Lower leg skin (tissue), 4 donors: ENCODE data around the gene NOX5. TPM values are rescaled to one million over a fixed set of nuclear protein-coding genes. Genes with fewer than 3 reads are reported as not detected.

Source experiments
- DNase-seq, 2 donors: peaks; one replicate each; pipeline ENCODE4 v3.0.0-alpha.2; 2019; ENCODE audit warnings: low spot score in 2 of 2
- H3K4me3 ChIP-seq: fragments of 200-600 bp; sonication (generic); 2 replicates; pipeline ENCODE4 v1.5.1; 2017; ENCODE audit warnings: mild to moderate bottlenecking, low read depth; ENCODE audit not compliant: poor library complexity, severe bottlenecking
- POLR2A ChIP-seq, 2 donors: fragments of 450-650 bp; IDR thresholded peaks; one replicate each; pipeline ENCODE4 v1.6.1; 2016 to 2017; ENCODE audit warnings: antibody characterized with exemption in 2 of 2, mild to moderate bottlenecking in 1 of 2, moderate library complexity in 1 of 2
- WGBS, 2 donors: methylation state at CpG; one replicate each; pipeline ENCODE4 v1.1.5; 2018; 5-methylcytosine and 5-hydroxymethylcytosine counted together
- intact Hi-C: fragments of 100-400 bp; cut with DNase I; formaldehyde crosslinking; loops from one replicate; pipeline ENCODE4 v1.15.0; 2023; ENCODE audit warnings: low total_unique reads
- total RNA-seq, 4 donors: library from RNA; depleted of rRNA; stranded (reverse); fragments of >200 nt; gene quantifications; one replicate each; pipeline ENCODE4 v1.1.0, GENCODE V29; 2016
- TF ChIP-seq, protein P1 (sequence below), 3 donors: fragments of 450-650 bp; IDR thresholded peaks; one replicate each; pipeline ENCODE4 v1.5.1; 2016; ENCODE audit warnings: antibody characterized with exemption in 3 of 3, mild to moderate bottlenecking in 3 of 3, moderate library complexity in 2 of 3

NOX5 gene
- total RNA-seq, 4 donors from 2014 or later: 0.04 to 0.29 (median 0.12) TPM

DNA sequence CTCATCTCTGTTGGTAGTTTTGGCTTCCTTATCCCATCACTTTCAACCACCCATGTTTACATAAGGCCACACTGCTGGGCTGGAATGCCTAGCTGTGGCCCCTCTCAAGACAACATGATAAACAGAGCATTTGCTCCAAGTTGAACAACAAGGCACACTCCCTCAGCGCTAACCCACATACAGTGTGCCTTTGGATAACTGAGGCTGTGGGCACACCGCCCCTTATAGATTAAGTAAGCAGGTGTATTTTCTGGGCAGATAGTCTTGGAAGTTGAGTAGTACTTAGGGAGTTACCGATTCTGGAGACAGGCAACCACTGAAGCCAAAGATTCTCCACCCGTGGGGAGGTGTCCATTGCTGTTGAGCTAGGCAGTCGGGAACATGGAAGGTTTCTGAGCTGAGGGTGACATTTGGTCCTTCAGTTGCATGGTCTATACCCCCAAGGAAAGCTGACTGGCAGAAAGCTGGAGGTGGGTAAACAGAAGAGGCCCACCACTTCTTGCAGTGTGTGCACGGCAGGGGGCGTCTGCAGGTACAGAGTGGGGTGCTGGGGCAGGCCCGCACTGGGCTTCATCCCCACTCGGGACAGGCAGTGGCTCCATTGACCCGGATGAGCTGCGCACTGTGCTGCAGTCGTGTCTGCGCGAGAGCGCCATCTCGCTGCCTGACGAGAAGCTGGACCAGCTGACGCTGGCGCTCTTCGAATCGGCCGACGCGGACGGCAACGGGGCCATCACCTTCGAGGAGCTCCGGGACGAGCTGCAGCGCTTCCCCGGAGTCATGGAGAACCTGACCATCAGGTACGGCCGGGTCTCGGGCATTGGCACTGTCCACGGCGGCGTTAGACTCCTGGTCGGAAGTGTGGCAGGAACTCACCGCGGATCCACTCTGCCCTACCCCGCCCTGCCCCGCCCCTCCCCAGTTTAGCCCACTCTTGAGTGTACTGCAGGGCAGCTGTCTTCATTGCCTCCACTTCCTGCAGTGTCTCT is 16.8 kb downstream of the NOX5 start:
- intact Hi-C loops: no loop called here

DNA sequence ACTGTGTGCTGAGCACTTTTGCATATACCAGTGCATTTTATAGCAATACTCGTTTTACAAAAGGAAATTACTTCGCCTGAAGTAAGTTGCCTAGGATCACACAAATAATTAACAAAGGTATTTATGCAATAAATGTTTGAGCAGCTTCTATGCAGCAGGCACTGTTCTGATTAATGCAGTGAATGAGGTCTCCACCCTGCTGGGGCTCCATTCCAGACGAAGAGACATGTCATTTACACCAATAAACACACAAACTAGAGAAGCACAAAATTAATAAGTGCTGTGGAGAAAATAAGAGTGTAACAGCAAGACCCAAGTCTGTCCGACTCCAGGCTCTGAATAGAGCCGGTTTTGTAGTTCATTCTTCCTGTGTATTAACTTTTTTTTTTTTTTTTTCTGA is 17.5 kb downstream of the NOX5 start:
- no peak overlapping the region for H3K4me3 ChIP-seq
- intact Hi-C loops: no loop called here
- no peak for DNase-seq
- no peak for TF ChIP-seq POLR2A (IDR thresholded peaks at IDR 0.05)
- TF ChIP-seq, protein P1, sequence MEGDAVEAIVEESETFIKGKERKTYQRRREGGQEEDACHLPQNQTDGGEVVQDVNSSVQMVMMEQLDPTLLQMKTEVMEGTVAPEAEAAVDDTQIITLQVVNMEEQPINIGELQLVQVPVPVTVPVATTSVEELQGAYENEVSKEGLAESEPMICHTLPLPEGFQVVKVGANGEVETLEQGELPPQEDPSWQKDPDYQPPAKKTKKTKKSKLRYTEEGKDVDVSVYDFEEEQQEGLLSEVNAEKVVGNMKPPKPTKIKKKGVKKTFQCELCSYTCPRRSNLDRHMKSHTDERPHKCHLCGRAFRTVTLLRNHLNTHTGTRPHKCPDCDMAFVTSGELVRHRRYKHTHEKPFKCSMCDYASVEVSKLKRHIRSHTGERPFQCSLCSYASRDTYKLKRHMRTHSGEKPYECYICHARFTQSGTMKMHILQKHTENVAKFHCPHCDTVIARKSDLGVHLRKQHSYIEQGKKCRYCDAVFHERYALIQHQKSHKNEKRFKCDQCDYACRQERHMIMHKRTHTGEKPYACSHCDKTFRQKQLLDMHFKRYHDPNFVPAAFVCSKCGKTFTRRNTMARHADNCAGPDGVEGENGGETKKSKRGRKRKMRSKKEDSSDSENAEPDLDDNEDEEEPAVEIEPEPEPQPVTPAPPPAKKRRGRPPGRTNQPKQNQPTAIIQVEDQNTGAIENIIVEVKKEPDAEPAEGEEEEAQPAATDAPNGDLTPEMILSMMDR (IDR thresholded peaks at IDR 0.05): no peak
- 21 to 25% methylated on average over 5 of the region's 5 CpGs for WGBS, 2 donors

More for the DNA sequence above, 16.8 kb downstream of the NOX5 start:
- TF ChIP-seq POLR2A (IDR thresholded peaks at IDR 0.05): no peak
- TF ChIP-seq, protein P1 (IDR thresholded peaks at IDR 0.05): no peak
- 12 to 15% methylated on average over 26 to 40 of the region's 42 CpGs for WGBS, 2 donors
- H3K4me3 ChIP-seq: no peak overlapping the region
- DNase-seq: peak in 1 of 2 donors; percentile 16

DNA sequence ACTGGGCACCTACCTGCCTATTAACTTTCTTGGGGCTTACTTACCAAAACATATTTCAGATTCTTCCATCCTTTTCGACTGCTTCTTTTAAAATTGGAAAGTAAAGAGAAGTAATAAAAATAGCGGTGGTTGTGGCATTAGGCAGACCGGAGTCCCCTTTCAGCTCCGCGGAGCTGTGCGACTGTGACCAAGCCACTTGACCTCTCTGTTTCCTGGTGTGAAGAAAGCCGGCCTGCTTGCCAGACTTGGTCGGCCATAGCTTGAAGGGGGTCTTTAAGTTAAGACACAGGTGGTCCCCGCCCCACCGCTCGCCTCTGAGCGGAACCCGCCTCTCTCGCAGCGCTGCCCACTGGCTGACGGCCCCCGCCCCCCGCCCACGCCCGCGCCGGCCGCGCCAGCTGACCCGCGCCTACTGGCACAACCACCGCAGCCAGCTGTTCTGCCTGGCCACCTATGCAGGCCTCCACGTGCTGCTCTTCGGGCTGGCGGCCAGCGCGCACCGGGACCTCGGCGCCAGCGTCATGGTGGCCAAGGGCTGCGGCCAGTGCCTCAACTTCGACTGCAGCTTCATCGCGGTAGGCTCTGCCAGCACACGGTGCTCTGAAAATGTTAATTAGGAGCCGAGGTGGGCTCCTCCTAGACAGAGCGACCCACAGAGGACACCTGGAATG is 18.3 kb downstream of the NOX5 start:
- 90 to 92% methylated on average over 31 to 41 of the region's 43 CpGs for WGBS, 2 donors

DNA sequence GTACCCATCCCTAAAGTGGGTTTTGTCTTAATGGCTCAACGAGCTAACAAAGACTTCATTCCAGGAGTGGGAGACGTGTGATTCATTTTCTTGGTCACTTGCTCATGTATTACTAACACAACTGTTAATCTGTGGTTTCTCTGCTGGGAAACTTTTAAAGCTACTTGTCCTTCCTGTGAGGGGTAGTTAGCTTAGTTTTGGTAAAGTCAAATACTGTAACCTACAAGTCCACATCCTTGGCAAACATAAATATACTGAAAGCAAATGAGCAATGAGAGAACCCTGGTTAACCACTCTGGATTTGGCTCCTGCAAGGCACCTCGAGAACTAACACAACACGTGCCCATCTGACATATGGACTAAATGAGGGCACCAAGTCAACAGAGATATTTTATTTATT is 19.9 kb downstream of the NOX5 start:
- intact Hi-C loops: no loop called here
- WGBS, 2 donors: 54 to 58% methylated on average over 4 of the region's 4 CpGs
- DNase-seq: no peak
- no peak overlapping the region for H3K4me3 ChIP-seq
- TF ChIP-seq, protein P1 (IDR thresholded peaks at IDR 0.05): no peak
- no peak for TF ChIP-seq POLR2A (IDR thresholded peaks at IDR 0.05)

More for the DNA sequence above, 18.3 kb downstream of the NOX5 start:
- intact Hi-C loops: no loop called here
- TF ChIP-seq, protein P1 (IDR thresholded peaks at IDR 0.05): no peak
- no peak for TF ChIP-seq POLR2A (IDR thresholded peaks at IDR 0.05)
- no peak for DNase-seq
- no peak overlapping the region for H3K4me3 ChIP-seq

DNA sequence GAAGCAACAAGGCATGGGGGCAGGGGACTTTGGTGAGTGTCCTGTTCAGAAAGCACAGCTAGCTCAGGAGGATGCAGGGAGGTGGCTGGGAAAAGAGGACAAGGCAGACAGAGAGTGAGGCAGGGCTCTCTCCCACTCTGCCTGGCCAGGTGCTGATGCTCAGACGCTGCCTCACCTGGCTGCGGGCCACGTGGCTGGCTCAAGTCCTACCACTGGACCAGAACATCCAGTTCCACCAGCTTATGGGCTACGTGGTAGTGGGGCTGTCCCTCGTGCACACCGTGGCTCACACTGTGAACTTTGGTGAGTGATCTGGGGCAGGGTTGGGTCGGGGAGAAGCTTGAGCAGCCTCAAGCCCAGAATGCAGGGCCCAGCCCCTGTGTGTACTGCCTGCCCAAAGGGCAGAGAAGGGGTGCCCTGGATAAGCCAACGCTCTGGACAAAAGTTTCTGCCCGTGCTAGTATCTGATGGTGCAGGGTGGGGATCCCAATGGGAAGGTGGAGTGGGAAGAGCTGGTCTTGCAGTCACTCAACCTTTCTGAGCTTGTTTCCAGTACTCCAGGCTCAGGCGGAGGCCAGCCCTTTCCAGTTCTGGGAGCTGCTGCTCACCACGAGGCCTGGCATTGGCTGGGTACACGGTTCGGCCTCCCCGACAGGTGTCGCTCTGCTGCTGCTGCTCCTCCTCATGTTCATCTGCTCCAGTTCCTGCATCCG is 20.9 kb downstream of the NOX5 start:
- DNase-seq: peak; percentile 25 to 84
- 49 to 55% methylated on average over 15 to 16 of the region's 16 CpGs for WGBS, 2 donors
- TF ChIP-seq, protein P1 (IDR thresholded peaks at IDR 0.05): no peak
- no peak for TF ChIP-seq POLR2A (IDR thresholded peaks at IDR 0.05)
- H3K4me3 ChIP-seq: no peak overlapping the region
- intact Hi-C loops: no loop called here
